Spleen (tissue), 11 donors: ENCODE measurements around the gene PLA2G4B. TPM values are rescaled to one million over a fixed set of nuclear protein-coding genes. Genes with fewer than 3 reads are reported as not detected.

ENCODE experiments used
- DNase-seq: peaks from one replicate; pipeline ENCODE4 v3.0.0-alpha.2; 2020
- H3K27ac ChIP-seq, 8 donors: fragments of 200-600 bp; sonication (generic) in 7 of 8; 1 replicate in 4 of 8; 2 replicates in 4 of 8; pipeline versions ENCODE4 v1.5.0 to v1.8.0; 2016 to 2021; ENCODE audit warnings: inconsistent platforms in 4 of 8, mild to moderate bottlenecking in 4 of 8, moderate library complexity in 1 of 8
- H3K27me3 ChIP-seq, 7 donors: fragments of 200-600 bp; sonication (generic) in 6 of 7; replicated peaks in 1 of 7; 1 replicate in 4 of 7; 2 replicates in 3 of 7; pipeline versions ENCODE4 v1.5.0 to v1.8.0; 2016 to 2021; ENCODE audit warnings: inconsistent platforms in 3 of 7, mild to moderate bottlenecking in 1 of 7
- H3K36me3 ChIP-seq, 6 donors: fragments of 200-600 bp; sonication (generic) in 5 of 6; 1 replicate in 4 of 6; 2 replicates in 2 of 6; pipeline versions ENCODE4 v1.5.0 to v1.8.0; 2016 to 2021; ENCODE audit warnings: inconsistent platforms in 2 of 6
- H3K4me1 ChIP-seq, 6 donors: fragments of 200-600 bp; sonication (generic) in 5 of 6; 1 replicate in 3 of 6; 2 replicates in 3 of 6; pipeline versions ENCODE4 v1.5.0 to v1.8.0; 2016 to 2021; ENCODE audit warnings: inconsistent platforms in 3 of 6
- H3K4me3 ChIP-seq, 8 donors: fragments of 200-600 bp; sonication (generic) in 7 of 8; 1 replicate in 4 of 8; 2 replicates in 4 of 8; pipeline versions ENCODE4 v1.5.0 to v1.8.0; 2016 to 2021; ENCODE audit warnings: inconsistent platforms in 4 of 8, mild to moderate bottlenecking in 4 of 8, moderate library complexity in 2 of 8
- H3K9me3 ChIP-seq, 8 donors: fragments of 200-600 bp; sonication (generic) in 7 of 8; 1 replicate in 4 of 8; 2 replicates in 4 of 8; pipeline versions ENCODE4 v1.5.0 to v1.8.0; 2016 to 2021; ENCODE audit warnings: inconsistent platforms in 4 of 8
- POLR2A ChIP-seq, 3 donors: fragments of 450-650 bp; IDR thresholded peaks; one replicate each; pipeline ENCODE4 v1.5.1; 2017; ENCODE audit warnings: antibody characterized with exemption in 3 of 3, mild to moderate bottlenecking in 1 of 3
- POLR2AphosphoS5 ChIP-seq, 3 donors: sonication (generic); formaldehyde crosslinking; IDR thresholded peaks; one replicate each; pipeline ENCODE4 v1.5.1; 2017; ENCODE audit warnings: antibody characterized with exemption in 3 of 3
- WGBS, 5 donors: extraction: QIAGEN DNeasy Blood & Tissue Kit in 3 of 5; methylation state at CpG; one replicate each; pipeline versions ENCODE4 v1.1.5 to v1.1.7; 2013 to 2018; 5-methylcytosine and 5-hydroxymethylcytosine counted together
- intact Hi-C: fragments of 100-400 bp; cut with DNase I; formaldehyde crosslinking; loops from one replicate; pipeline ENCODE4 v1.15.0; 2023; ENCODE audit warnings: low total_unique reads
- polyA plus RNA-seq, 3 donors: library from polyadenylated mRNA; stranded (reverse); fragments of 200-250 nt; gene quantifications; one replicate each; pipeline ENCODE4 v1.2.1, GENCODE V29; 2013
- total RNA-seq, 7 donors: library from RNA; depleted of rRNA in 3 of 7; stranded (reverse); fragments of >200 nt in 3 of 7; fragmentation: NEBNext Ultra II Directional in 4 of 7; extraction: Animal tissue kit (Norgen Biotek cat#: 25700) in 4 of 7; gene quantifications; one replicate each; pipeline versions ENCODE4 v1.1.0 to v1.2.1, GENCODE V29; 2016 to 2021
- TF ChIP-seq, protein P1 (sequence below), 11 experiments: fragments of 200-600 bp in 7 of 11; fragments of 450-650 bp in 4 of 11; sonication (generic) in 4 of 11; IDR thresholded peaks in 8 of 11; conservative IDR thresholded peaks in 3 of 11; 1 replicate in 7 of 11; 2 replicates in 4 of 11; pipeline versions ENCODE4 v1.4.0 to v1.8.0; 2016 to 2021; ENCODE audit warnings: antibody characterized with exemption in 11 of 11, inconsistent platforms in 4 of 11, mild to moderate bottlenecking in 1 of 11
- donor health status: healthy with polysubstance abuse.
- donor health status: DM: no; HTN: no; CAD: no; lungs with moderate emphysema.
- donor health status: DM: no; HTN: no; CAD: no.
- donor health status: Bipolar disorder and iron deficiency.
- donor health status: healthy.
- donor health status: DM: no; HTN: no; CAD: no.
- donor health status: DM: yes; HTN: yes; CAD: no.

The PLA2G4B gene
- total and polyA plus RNA-seq, 10 donors, result 4.0 to 20.8 (median 11.8) TPM

DNA sequence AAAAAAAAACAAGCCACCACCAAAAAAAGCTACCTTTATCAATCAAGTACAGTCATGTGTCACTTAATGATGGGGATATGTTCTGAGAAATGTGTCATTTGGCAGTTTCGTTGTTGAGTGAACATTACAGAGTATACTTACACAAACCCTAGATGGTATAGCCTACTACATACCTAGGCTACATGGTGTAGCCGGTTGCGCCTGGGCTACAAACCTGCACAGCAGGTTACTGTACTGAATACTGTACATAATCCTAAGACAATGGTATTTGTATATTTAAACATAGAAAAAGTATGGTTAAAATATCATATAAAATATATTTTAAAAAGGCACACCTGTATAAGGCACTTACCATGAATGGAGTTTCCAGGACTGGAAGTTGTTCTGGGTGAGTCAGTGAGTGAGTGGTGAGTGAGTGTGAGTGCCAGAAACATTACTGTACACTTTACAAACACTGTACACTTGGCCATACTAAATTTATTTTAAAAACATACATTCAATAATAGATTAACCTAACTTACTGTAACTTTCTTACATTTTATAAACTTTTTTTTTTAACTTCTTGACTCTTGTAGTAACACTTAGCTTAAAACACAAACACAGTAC, 36.7 kb upstream of the PLA2G4B start:
- peaks cover 0 to 9% (median 6%) of the 10 kb centered on the region in 6 donors for H3K4me1 ChIP-seq
- no peak overlapping the region for H3K4me3 ChIP-seq
- no peaks in the 10 kb centered on the region for H3K27me3 ChIP-seq
- WGBS, 5 donors, result 95 to 100% (median 97%) methylated on average over 3 of the region's 3 CpGs
- H3K9me3 ChIP-seq, result no peaks in the 10 kb centered on the region
- DNase-seq, result no peak
- TF ChIP-seq, protein P1, sequence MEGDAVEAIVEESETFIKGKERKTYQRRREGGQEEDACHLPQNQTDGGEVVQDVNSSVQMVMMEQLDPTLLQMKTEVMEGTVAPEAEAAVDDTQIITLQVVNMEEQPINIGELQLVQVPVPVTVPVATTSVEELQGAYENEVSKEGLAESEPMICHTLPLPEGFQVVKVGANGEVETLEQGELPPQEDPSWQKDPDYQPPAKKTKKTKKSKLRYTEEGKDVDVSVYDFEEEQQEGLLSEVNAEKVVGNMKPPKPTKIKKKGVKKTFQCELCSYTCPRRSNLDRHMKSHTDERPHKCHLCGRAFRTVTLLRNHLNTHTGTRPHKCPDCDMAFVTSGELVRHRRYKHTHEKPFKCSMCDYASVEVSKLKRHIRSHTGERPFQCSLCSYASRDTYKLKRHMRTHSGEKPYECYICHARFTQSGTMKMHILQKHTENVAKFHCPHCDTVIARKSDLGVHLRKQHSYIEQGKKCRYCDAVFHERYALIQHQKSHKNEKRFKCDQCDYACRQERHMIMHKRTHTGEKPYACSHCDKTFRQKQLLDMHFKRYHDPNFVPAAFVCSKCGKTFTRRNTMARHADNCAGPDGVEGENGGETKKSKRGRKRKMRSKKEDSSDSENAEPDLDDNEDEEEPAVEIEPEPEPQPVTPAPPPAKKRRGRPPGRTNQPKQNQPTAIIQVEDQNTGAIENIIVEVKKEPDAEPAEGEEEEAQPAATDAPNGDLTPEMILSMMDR (IDR thresholded peaks at IDR 0.05 in 8 of 11, conservative IDR thresholded peaks at IDR 0.05 in 3 of 11), result no peak
- no peak for TF ChIP-seq POLR2AphosphoS5 (IDR thresholded peaks at IDR 0.05)
- peaks cover 0 to 53% (median 19%) of the 10 kb centered on the region in 6 donors for H3K36me3 ChIP-seq
- intact Hi-C loops, result no loop called here
- H3K27ac ChIP-seq, result no peak overlapping the region

DNA sequence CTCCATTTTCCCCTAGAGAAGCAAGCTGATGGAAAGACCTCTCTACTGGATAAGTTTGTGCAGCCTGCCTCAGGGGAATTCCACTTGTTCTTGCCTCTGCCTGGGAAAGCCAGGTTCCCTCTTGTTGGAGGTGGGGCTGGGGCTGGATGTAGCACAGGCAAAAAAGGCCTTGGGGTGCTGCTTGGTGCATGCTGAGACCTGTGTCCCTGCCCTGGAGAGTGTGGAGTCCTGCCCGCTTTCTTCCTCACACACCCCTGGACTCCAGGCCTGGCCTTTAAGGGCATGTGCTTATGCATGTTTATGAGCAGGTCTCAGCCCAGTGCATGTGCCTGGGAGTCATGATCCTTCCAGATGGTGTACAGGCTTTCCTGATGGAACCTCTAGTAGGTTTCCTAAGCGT, 34.3 kb upstream of the PLA2G4B start:
- H3K4me1 ChIP-seq, result peaks cover 0 to 4% (median 0%) of the 10 kb centered on the region in 6 donors
- 82 to 100% (median 96%) methylated on average over 2 of the region's 2 CpGs for WGBS, 5 donors
- H3K27ac ChIP-seq, result no peak overlapping the region
- intact Hi-C loops, result no loop called here
- DNase-seq, result no peak
- no peaks in the 10 kb centered on the region for H3K27me3 ChIP-seq
- no peak overlapping the region for H3K4me3 ChIP-seq
- H3K9me3 ChIP-seq, result no peaks in the 10 kb centered on the region
- TF ChIP-seq POLR2AphosphoS5 (IDR thresholded peaks at IDR 0.05) (no peak), POLR2A (IDR thresholded peaks at IDR 0.05) (no peak)
- TF ChIP-seq, protein P1 (IDR thresholded peaks at IDR 0.05 in 8 of 11, conservative IDR thresholded peaks at IDR 0.05 in 3 of 11), result no peak
- H3K36me3 ChIP-seq, result peaks cover 0 to 57% (median 19%) of the 10 kb centered on the region in 6 donors

DNA sequence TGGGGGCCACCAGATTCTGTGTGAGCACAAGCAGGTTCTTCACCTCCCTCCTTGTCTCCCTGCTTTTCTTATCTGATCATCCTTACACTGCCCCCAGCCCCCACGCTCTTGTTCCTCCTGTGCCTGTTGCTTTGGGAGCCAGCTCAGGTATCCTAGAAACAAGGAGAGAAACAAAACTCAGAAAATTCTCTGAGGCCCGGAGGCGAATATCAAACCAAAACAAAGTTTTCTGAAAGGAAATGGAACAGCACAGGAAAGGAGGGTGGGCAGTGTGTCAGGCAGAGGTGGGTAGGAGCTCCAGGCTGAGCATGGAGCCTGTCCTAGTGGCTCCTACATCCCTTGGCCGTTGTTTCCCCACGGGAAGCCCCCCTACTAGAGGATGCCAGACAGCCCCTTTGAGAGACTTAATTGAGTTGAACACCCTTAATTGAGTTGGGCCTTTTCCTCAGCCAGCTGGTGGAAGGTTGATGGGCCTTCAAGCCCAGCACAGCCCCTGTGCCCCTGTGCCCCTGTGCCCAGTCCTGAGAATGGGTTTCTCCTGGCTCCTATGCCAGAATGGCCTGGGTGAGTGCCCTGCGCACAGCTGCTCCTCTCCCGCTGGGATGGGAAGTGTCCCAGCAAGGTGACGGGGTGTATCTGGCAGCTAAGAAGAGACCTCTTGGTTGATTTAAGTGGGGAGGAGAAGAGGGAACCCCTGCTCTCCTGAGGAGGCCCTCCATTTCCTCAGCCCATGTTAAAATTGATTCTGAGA, 33.6 kb upstream of the PLA2G4B start:
- H3K27ac ChIP-seq, result no peak overlapping the region
- WGBS, 5 donors, result 62 to 75% (median 64%) methylated on average over 8 of the region's 8 CpGs

More for the DNA sequence above, 33.6 kb upstream of the PLA2G4B start:
- Histone ChIP-seq H3K27me3 (no peaks in the 10 kb centered on the region), H3K4me1 (peaks cover 0 to 11% (median 0%) of the 10 kb centered on the region in 6 donors), H3K36me3 (peaks cover 0 to 50% (median 18%) of the 10 kb centered on the region in 6 donors), H3K9me3 (no peaks in the 10 kb centered on the region), H3K4me3 (no peak overlapping the region)
- TF ChIP-seq POLR2A (IDR thresholded peaks at IDR 0.05) (no peak), POLR2AphosphoS5 (IDR thresholded peaks at IDR 0.05) (no peak)
- TF ChIP-seq, protein P1 (IDR thresholded peaks at IDR 0.05 in 8 of 11, conservative IDR thresholded peaks at IDR 0.05 in 3 of 11), result no peak
- no peak for DNase-seq
- intact Hi-C loops, result no loop called here
